Keratinocyte (primary cell): Measurements from ENCODE around the gene DNAJC22. TPM values are rescaled to one million over a fixed set of nuclear protein-coding genes. Genes with fewer than 3 reads are reported as not detected.

Experiments
- DNase-seq: peaks from one replicate; pipeline ENCODE4 v3.0.0-alpha.2; 2011; ENCODE audit warnings: low read depth, missing footprints, low spot score
- FAIRE-seq: peaks from 2 replicates; lab custom pipeline; 2011; peaks lifted over from hg19 to GRCh38; lab: Jason Lieb, UNC
- H2AFZ ChIP-seq: 2 replicates; pipeline ENCODE4 v1.6.0; 2012; ENCODE audit warnings: low read length, control low read depth, inconsistent platforms; ENCODE audit not compliant: control insufficient read depth
- H3K27ac ChIP-seq: 2 replicates; pipeline ENCODE4 v1.5.1; 2011; ENCODE audit warnings: low read length; ENCODE audit not compliant: control insufficient read depth, insufficient read depth
- H3K27me3 ChIP-seq: 3 replicates; pipeline ENCODE4 v1.6.0; 2011; ENCODE audit warnings: low read length; ENCODE audit not compliant: control insufficient read depth, insufficient read depth; ENCODE audit errors: extremely low read depth
- H3K36me3 ChIP-seq, 2 experiments: 2 replicates in 1 of 2; 3 replicates in 1 of 2; pipeline ENCODE4 v1.5.1; 2011; ENCODE audit warnings: low read length in 2 of 2, mild to moderate bottlenecking in 1 of 2; ENCODE audit not compliant: control insufficient read depth in 2 of 2, insufficient read depth in 2 of 2; ENCODE audit errors: extremely low read depth in 1 of 2
- H3K4me1 ChIP-seq: 3 replicates; pipeline ENCODE4 v1.5.1; 2011; ENCODE audit warnings: low read length; ENCODE audit not compliant: control insufficient read depth, insufficient read depth; ENCODE audit errors: extremely low read depth
- H3K4me2 ChIP-seq: 3 replicates; pipeline ENCODE4 v1.6.0; 2011; ENCODE audit warnings: low read depth, low read length; ENCODE audit not compliant: control insufficient read depth, insufficient read depth; ENCODE audit errors: extremely low read depth
- H3K4me3 ChIP-seq, 3 experiments: fragments of 200-600 bp in 1 of 3; sonication (generic) in 1 of 3; 2 replicates in 2 of 3; 3 replicates in 1 of 3; pipeline ENCODE4 v1.5.1; 2011 to 2016; ENCODE audit warnings: low read length in 3 of 3, mild to moderate bottlenecking in 3 of 3, control low read depth in 2 of 3, inconsistent platforms in 1 of 3, low read depth in 1 of 3, mixed read lengths in 1 of 3, mixed run types in 1 of 3, moderate library complexity in 1 of 3; ENCODE audit not compliant: control insufficient read depth in 2 of 3, insufficient read depth in 2 of 3; ENCODE audit errors: extremely low read depth in 1 of 3
- H3K79me2 ChIP-seq: 2 replicates; pipeline ENCODE4 v1.6.0; 2012; ENCODE audit warnings: low read length; ENCODE audit not compliant: control insufficient read depth, insufficient read depth
- H3K9ac ChIP-seq: 3 replicates; pipeline ENCODE4 v1.6.0; 2011; ENCODE audit warnings: low read length; ENCODE audit not compliant: control insufficient read depth, insufficient read depth; ENCODE audit errors: extremely low read depth
- H3K9me1 ChIP-seq: 3 replicates; pipeline ENCODE4 v1.6.0; 2011; ENCODE audit warnings: low read length; ENCODE audit not compliant: control insufficient read depth, insufficient read depth; ENCODE audit errors: extremely low read depth
- H3K9me3 ChIP-seq: 2 replicates; pipeline ENCODE4 v1.5.1; 2012; ENCODE audit warnings: low read depth, low read length; ENCODE audit not compliant: control insufficient read depth
- H4K20me1 ChIP-seq: 3 replicates; pipeline ENCODE4 v1.6.0; 2011; ENCODE audit warnings: low read length; ENCODE audit not compliant: control insufficient read depth, insufficient read depth; ENCODE audit errors: extremely low read depth
- CTCF ChIP-seq, 3 experiments: IDR thresholded peaks in 1 of 3; conservative IDR thresholded peaks in 1 of 3; optimal IDR thresholded peaks in 1 of 3; 2 replicates in 2 of 3; 3 replicates in 1 of 3; pipeline versions ENCODE3 to v1.5.1; 2011; ENCODE audit warnings: low read length in 3 of 3, mild to moderate bottlenecking in 3 of 3, moderate library complexity in 2 of 3, control low read depth in 1 of 3, inconsistent platforms in 1 of 3; ENCODE audit not compliant: insufficient read depth in 2 of 3; ENCODE audit errors: extremely low read depth in 1 of 3
- EZH2 ChIP-seq: IDR thresholded peaks from one replicate; pipeline ENCODE4 v1.6.1; 2012; ENCODE audit warnings: inconsistent platforms, mild to moderate bottlenecking, low read length, moderate library complexity
- dilution Hi-C: fragments of 300-500 bp; cut with MboI; formaldehyde crosslinking; loops from one replicate; pipeline ENCODE4 v1.7.0; 2020; ENCODE audit warnings: low sequenced_read_pairs; ENCODE audit not compliant: extremely low pct_ligation_motif_present
- polyA plus RNA-seq, 5 experiments: library from polyadenylated mRNA; depleted of rRNA in 3 of 5; stranded (reverse) in 3 of 5; stranded (forward) in 1 of 5; unstranded in 1 of 5; fragments of >200 nt; gene quantifications; 1 replicate in 1 of 5; 2 replicates in 3 of 5; 3 replicates in 1 of 5; pipeline versions ENCODE4 v1.2.1 to v1.2.3, GENCODE V29; 2011 to 2012; ENCODE audit warnings: missing spikeins in 2 of 5, low read depth in 1 of 5, low replicate concordance in 1 of 5

The DNAJC22 gene
- polyA plus RNA-seq, 1 donor (not counting 4 experiments of a cell fraction or from before 2014, with no cell fraction given), result not detected

DNA sequence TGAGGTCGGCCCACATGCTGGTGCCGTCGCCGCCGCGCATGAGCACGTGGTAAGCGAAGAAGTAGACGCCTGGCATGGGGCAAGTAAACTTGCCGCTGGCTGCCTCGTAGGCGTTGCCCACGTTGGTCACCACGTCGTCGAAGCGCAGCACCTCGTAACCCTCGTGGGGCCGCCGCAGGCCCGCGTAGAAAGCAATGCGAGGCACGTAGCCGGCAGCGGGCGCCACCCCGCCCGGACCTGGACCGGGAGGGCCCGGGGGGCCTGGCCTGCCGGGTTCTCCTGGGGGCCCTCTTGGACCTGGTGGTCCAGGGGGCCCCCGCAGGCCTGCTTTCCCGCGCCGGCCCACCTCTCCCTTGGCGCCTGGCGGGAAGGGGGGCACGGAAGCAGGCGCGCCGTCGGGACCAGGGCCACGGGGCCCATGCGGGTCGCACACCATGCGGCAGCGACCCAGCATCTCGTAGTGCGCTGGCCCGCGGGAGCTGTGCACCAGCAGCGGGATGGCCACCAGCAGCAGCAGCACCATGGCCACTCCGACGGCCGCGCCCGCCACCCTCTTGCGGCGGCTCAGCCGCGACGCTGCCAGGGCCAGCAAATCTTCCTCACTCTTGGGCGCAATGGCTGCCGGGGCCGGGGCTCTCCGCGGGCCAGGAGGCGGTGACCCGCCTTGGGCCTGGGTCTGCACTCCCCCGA lies 10.6 kb upstream of the DNAJC22 start:
- dilution Hi-C loops, result no loop called here
- no peak for FAIRE-seq
- H3K27ac ChIP-seq, result no peak overlapping the region
- H2AFZ ChIP-seq, result peak overlapping the region; percentile 88
- no peaks in the 10 kb centered on the region for H4K20me1 ChIP-seq
- H3K27me3 ChIP-seq, result peaks cover 20% of the 10 kb centered on the region
- H3K9me3 ChIP-seq, result no peaks in the 10 kb centered on the region
- no peaks in the 10 kb centered on the region for H3K79me2 ChIP-seq
- H3K4me2 ChIP-seq, result peak overlapping the region; percentile 87
- H3K36me3 ChIP-seq, result peaks cover 0 to 3% of the 10 kb centered on the region in 2 experiments
- no peak overlapping the region for H3K4me3 ChIP-seq
- DNase-seq, result no peak
- no peaks in the 10 kb centered on the region for H3K9me1 ChIP-seq
- TF ChIP-seq EZH2 (no peak), CTCF (optimal IDR thresholded peaks at IDR 0.05 in 1 of 3, IDR thresholded peaks at IDR 0.05 in 1 of 3, conservative IDR thresholded peaks at IDR 0.05 in 1 of 3; ENCODE audit: extremely low read depth in 1 of 3, insufficient read depth in 2 of 3, low read length in 3 of 3) (no peak)
- H3K9ac ChIP-seq, result no peak overlapping the region
- H3K4me1 ChIP-seq, result peaks cover 11% of the 10 kb centered on the region

DNA sequence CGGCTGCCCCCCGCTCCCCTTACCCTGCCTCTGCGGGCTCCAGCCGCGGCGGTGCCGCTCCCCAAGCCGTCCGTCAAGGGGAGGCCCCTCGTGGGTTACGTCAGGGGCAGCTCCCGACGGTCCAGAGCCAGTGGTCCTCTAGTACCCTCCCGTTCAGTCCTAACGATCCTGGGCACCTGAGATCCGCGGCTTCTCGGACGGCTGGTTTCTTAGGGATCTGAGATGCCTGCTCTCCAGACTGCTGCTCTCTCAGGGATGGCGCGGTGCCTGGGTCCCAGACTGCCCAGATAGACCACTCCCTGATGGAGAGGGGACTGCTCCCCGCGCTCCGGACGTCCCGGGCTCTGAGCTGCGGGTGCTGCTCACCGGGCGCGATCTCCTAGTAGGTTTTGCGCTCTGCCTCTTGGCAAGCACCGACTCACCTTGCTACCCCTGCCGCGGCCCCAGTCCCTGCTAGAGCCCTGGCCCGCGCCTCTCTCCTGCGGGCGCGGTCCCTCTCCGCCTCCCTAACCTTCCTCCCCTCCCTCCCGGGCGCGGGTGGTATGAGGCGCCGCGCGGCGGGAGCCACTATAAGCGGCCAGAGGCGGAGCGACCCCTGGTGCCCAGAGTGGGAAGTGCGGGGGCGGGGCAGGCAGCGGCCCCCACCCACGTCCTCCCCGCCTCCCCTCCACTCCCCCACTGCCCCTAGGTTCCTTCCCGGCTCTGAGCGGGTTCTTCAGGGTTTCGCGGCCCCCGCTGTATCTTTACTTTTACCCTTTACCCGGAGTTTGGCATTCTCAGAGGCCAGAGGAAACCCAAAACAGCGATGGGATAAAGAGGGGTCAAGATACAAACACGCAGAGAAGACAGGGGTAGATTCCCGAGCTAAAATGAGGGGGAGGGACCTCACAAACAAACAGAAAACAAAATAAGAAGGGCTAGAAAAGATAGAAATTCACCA lies 9.8 kb upstream of the DNAJC22 start, which contains the start of gene C1QL4:
TSS of gene C1QL4 (minus strand) at position 544 of the 940 bp plus-strand sequence. CDS start 711 bp downstream, outside the sequence.
- H3K4me3 ChIP-seq, result peak within 1 kb of the TSS; percentile 26 to 72 (median 65)

More for the DNA sequence above, 9.8 kb upstream of the DNAJC22 start, which contains the start of gene C1QL4:
- DNase-seq (no peak), FAIRE-seq (no peak)
- H3K9me3 ChIP-seq, result no peaks in the 10 kb centered on the region
- peak within 1 kb of the TSS; percentile 88 for H2AFZ ChIP-seq
- dilution Hi-C loops, result no loop called here
- H3K4me2 ChIP-seq, result peak within 1 kb of the TSS; percentile 87
- H4K20me1 ChIP-seq, result no peaks in the 10 kb centered on the region
- peaks cover 29% of the 10 kb centered on the region for H3K27me3 ChIP-seq
- H3K27ac ChIP-seq, result no peak within 1 kb of the TSS
- H3K36me3 ChIP-seq, result no peaks in the 10 kb centered on the region
- H3K79me2 ChIP-seq, result no peaks in the 10 kb centered on the region
- peak within 1 kb of the TSS; percentile 22 for H3K9ac ChIP-seq
- H3K4me1 ChIP-seq, result peaks cover 11% of the 10 kb centered on the region
- TF ChIP-seq EZH2 (peak; percentile 47), CTCF (optimal IDR thresholded peaks at IDR 0.05 in 1 of 3, IDR thresholded peaks at IDR 0.05 in 1 of 3, conservative IDR thresholded peaks at IDR 0.05 in 1 of 3; ENCODE audit: extremely low read depth in 1 of 3, insufficient read depth in 2 of 3, low read length in 3 of 3) (peak in 2 of 3 experiments; percentile 87 to 97)
- no peaks in the 10 kb centered on the region for H3K9me1 ChIP-seq
